Measurements from ENCODE around the gene PAQR8. TPM values are rescaled to one million over a fixed set of nuclear protein-coding genes. Genes with fewer than 3 reads are reported as not detected.
"Not testable (repeated sequence)": the region's sequence is repeated elsewhere in the genome, so short reads cannot be mapped to it uniquely, and the experiment has no call there.

The PAQR8 gene
- total RNA-seq, 1 donor from 2014 or later = 8.8 TPM

DNA sequence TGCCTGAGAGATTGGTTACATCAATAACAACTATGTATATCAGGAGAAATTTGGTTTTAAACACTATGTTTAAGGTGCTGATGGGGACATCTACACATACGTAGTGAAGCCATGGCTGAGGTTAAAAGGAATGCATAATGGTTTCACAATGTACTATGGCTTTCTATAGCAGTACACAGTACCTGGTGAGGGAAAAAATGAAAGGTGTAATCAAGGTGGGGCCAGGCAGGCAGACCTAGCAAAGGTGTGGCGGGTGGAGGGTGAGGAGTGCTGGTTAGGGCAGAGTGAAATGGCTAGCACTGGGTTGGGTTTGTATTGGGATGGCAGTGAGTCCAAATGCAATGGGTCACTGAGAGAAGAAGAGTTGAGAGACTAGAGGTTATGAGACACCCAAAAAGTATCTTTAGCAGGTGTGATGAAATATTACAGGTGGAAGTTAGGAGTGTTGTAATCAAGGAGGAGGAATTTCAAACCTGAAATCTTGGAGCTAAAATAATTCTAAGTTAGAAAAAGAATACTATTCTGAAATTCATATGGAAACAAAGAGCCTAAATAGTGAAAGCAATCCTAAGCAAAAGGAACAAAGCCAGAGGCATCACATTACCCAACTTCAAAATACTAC lies 22.3 kb downstream of the PAQR8 start:
- no peak overlapping the region for H3K4me3 ChIP-seq
- no peak for TF ChIP-seq POLR2A (IDR thresholded peaks at IDR 0.05)
- TF ChIP-seq POLR2AphosphoS5 (IDR thresholded peaks at IDR 0.05; ENCODE audit: insufficient read depth in 1 of 2, low read depth in 1 of 2) = no peak
- TF ChIP-seq CTCF (IDR thresholded peaks at IDR 0.05) = no peak
- DNase-seq (ENCODE audit: extremely low spot score in 2 of 2) = no peak
- H3K36me3 ChIP-seq = no peaks in the 10 kb centered on the region
- H3K4me1 ChIP-seq = peaks cover 18% of the 10 kb centered on the region
- no peaks in the 10 kb centered on the region for H3K27me3 ChIP-seq
- no peak overlapping the region for H3K27ac ChIP-seq
- intact Hi-C loops (cut with DNase I) = loop anchor here (10.0 kb wide), 1 partner anchor 99 kb away; the partner anchor contains the start of gene MCM3
- no peaks in the 10 kb centered on the region for H3K9me3 ChIP-seq

GRCh38 chr6:52385074-52385473 lies 23.1 kb downstream of the PAQR8 start:
- TF ChIP-seq POLR2A (IDR thresholded peaks at IDR 0.05) = no peak
- TF ChIP-seq POLR2AphosphoS5 (IDR thresholded peaks at IDR 0.05; ENCODE audit: insufficient read depth in 1 of 2, low read depth in 1 of 2) = no peak
- no peak for TF ChIP-seq CTCF (IDR thresholded peaks at IDR 0.05)
- no peak for DNase-seq (ENCODE audit: extremely low spot score in 2 of 2)
- intact Hi-C loops (cut with DNase I) = loop anchor here (10.0 kb wide), 1 partner anchor 100 kb away; the partner anchor contains the start of gene MCM3
- H3K36me3 ChIP-seq = no peaks in the 10 kb centered on the region
- H3K4me1 ChIP-seq = peaks cover 27% of the 10 kb centered on the region
- no peak overlapping the region for H3K27ac ChIP-seq
- H3K4me3 ChIP-seq = no peak overlapping the region
- H3K27me3 ChIP-seq = no peaks in the 10 kb centered on the region
- no peaks in the 10 kb centered on the region for H3K9me3 ChIP-seq

DNA sequence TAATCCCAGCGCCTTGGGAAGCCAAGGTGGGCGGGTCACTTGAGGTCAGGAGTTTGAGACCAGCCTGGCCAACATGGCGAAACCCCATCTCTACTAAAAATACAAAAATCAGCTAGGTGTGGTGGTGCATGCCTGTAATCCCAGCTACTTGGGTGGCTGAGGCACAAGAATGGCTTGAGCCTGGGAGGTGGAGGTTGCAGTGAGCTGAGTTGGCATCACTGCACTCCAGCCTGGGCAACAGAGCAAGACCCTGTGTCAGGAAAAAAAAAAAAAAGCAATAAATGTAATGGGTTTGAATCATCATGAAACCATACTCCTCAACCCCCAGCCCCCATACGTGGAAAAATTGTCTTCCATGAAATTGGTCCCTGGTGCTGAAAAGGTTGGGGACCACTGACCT lies 26.2 kb downstream of the PAQR8 start:
- H3K4me1 ChIP-seq = peaks cover 24% of the 10 kb centered on the region
- intact Hi-C loops (cut with DNase I) = loop anchor here (10.0 kb wide), 1 partner anchor 103 kb away; the partner anchor contains the start of gene MCM3
- not testable (repeated sequence) for H3K27ac ChIP-seq; DNase-seq (ENCODE audit: extremely low spot score in 2 of 2); H3K9me3 ChIP-seq; H3K36me3 ChIP-seq; H3K27me3 ChIP-seq; H3K4me3 ChIP-seq

- Histone ChIP-seq H3K27me3 (no peaks in the 10 kb centered on the region), H3K4me1 (peaks cover 24% of the 10 kb centered on the region), H3K36me3 (no peaks in the 10 kb centered on the region), H3K9me3 (no peaks in the 10 kb centered on the region), H3K27ac (no peak overlapping the region), H3K4me3 (no peak overlapping the region)
- intact Hi-C loops (cut with DNase I) = loop anchor here (10.0 kb wide), 1 partner anchor 104 kb away; the partner anchor contains the start of gene MCM3
- no peak for DNase-seq (ENCODE audit: extremely low spot score in 2 of 2)
- TF ChIP-seq POLR2A (IDR thresholded peaks at IDR 0.05) (no peak), POLR2AphosphoS5 (IDR thresholded peaks at IDR 0.05; ENCODE audit: insufficient read depth in 1 of 2, low read depth in 1 of 2) (peak in 1 of 2 donors; percentile 65), CTCF (IDR thresholded peaks at IDR 0.05) (no peak)
These were observed 26.8 kb downstream of the PAQR8 start for GRCh38 chr6:52388790-52389189.

DNA sequence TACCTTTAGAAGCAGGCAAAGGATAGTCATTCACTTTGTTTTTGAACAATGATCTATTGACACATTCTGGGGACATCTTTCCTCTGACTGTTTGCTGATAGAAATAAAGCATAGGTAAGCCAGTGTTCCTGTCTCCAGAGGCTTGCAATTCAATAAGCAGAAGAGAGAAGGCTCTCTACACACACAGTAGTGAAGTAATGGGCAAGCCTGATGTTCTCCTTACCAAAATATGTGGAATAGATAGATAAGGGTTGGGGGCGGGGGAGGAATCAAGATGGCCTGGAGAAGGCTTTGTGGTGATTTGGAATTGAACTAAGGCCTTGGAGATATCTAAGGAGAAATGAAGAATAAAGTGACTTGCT lies 27.3 kb downstream of the PAQR8 start:
- TF ChIP-seq POLR2A (IDR thresholded peaks at IDR 0.05) = no peak
- TF ChIP-seq POLR2AphosphoS5 (IDR thresholded peaks at IDR 0.05; ENCODE audit: insufficient read depth in 1 of 2, low read depth in 1 of 2) = no peak
- TF ChIP-seq CTCF (IDR thresholded peaks at IDR 0.05) = no peak
- no peaks in the 10 kb centered on the region for H3K36me3 ChIP-seq
- peaks cover 24% of the 10 kb centered on the region for H3K4me1 ChIP-seq
- no peaks in the 10 kb centered on the region for H3K9me3 ChIP-seq
- no peaks in the 10 kb centered on the region for H3K27me3 ChIP-seq
- intact Hi-C loops (cut with DNase I) = loop anchor here (10.0 kb wide), 1 partner anchor 104 kb away; the partner anchor contains the start of gene MCM3
- H3K4me3 ChIP-seq = no peak overlapping the region
- H3K27ac ChIP-seq = peak overlapping the region; percentile 14
- DNase-seq (ENCODE audit: extremely low spot score in 2 of 2) = no peak
